Neural progenitor cell (in vitro differentiated cells): ENCODE measurements around the gene TLR4. TPM values are rescaled to one million over a fixed set of nuclear protein-coding genes. Genes with fewer than 3 reads are reported as not detected.

Experiments
- DNase-seq: peaks from one replicate; pipeline ENCODE4 v3.0.0-alpha.2; 2016; ENCODE audit warnings: low spot score
- H2AFZ ChIP-seq: fragments of 200-600 bp; sonication (generic); replicated peaks from 2 replicates; pipeline ENCODE4 v1.6.1; 2016; ENCODE audit warnings: antibody characterized with exemption
- H3F3A ChIP-seq: fragments of 200-600 bp; sonication (generic); 2 replicates; pipeline ENCODE4 v1.6.1; 2016; ENCODE audit warnings: antibody characterized with exemption, low read depth
- H3K27ac ChIP-seq: fragments of 200-600 bp; sonication (generic); 2 replicates; pipeline ENCODE4 v1.5.1; 2016; ENCODE audit warnings: mild to moderate bottlenecking
- H3K27me3 ChIP-seq: fragments of 200-600 bp; sonication (generic); 2 replicates; pipeline ENCODE4 v1.6.1; 2016; ENCODE audit warnings: mild to moderate bottlenecking, moderate library complexity
- H3K36me3 ChIP-seq: fragments of 200-600 bp; sonication (generic); 2 replicates; pipeline ENCODE4 v1.5.1; 2016
- H3K4me1 ChIP-seq: fragments of 200-600 bp; sonication (generic); 2 replicates; pipeline ENCODE4 v1.6.1; 2016; ENCODE audit warnings: mixed run types
- H3K4me2 ChIP-seq: fragments of 200-600 bp; sonication (generic); 2 replicates; pipeline ENCODE4 v1.6.1; 2016
- H3K4me3 ChIP-seq: fragments of 200-600 bp; sonication (generic); 2 replicates; pipeline ENCODE4 v1.5.1; 2016
- H3K79me2 ChIP-seq: fragments of 200-600 bp; sonication (generic); 2 replicates; pipeline ENCODE4 v1.6.1; 2016; ENCODE audit warnings: low read depth
- H3K9ac ChIP-seq: fragments of 200-600 bp; sonication (generic); 2 replicates; pipeline ENCODE4 v1.6.1; 2016
- H3K9me3 ChIP-seq: fragments of 200-600 bp; sonication (generic); 2 replicates; pipeline ENCODE4 v1.5.1; 2016; ENCODE audit warnings: low read depth
- H4K20me1 ChIP-seq: fragments of 200-600 bp; sonication (generic); 2 replicates; pipeline ENCODE4 v1.6.1; 2016; ENCODE audit warnings: low read depth
- H3K27ac Mint-ChIP-seq: 3 replicates; pipeline ENCODE4 v1.8.0; 2021; ENCODE audit warnings: mixed read lengths
- H3K27me3 Mint-ChIP-seq: 2 replicates; pipeline ENCODE4 v1.8.0; 2022; ENCODE audit warnings: low read depth, mild to moderate bottlenecking, inconsistent platforms, moderate library complexity, mixed read lengths; ENCODE audit not compliant: insufficient read depth
- H3K36me3 Mint-ChIP-seq: 3 replicates; pipeline ENCODE4 v1.8.0; 2021; ENCODE audit warnings: mixed read lengths
- H3K4me1 Mint-ChIP-seq: 3 replicates; pipeline ENCODE4 v1.8.0; 2021; ENCODE audit warnings: mixed read lengths
- H3K4me3 Mint-ChIP-seq: 3 replicates; pipeline ENCODE4 v1.8.0; 2021; ENCODE audit warnings: mild to moderate bottlenecking, moderate library complexity, mixed read lengths
- H3K9me3 Mint-ChIP-seq: 3 replicates; pipeline ENCODE4 v1.8.0; 2020; ENCODE audit warnings: mixed read lengths
- EZH2 ChIP-seq: fragments of 200-600 bp; sonication (generic); IDR thresholded peaks from 2 replicates; pipeline ENCODE4 v1.6.1; 2017; ENCODE audit warnings: antibody characterized with exemption, mild to moderate bottlenecking, moderate library complexity
- EZH2phosphoT487 ChIP-seq: fragments of 200-600 bp; sonication (generic); IDR thresholded peaks from 2 replicates; pipeline ENCODE4 v1.6.1; 2017; ENCODE audit warnings: antibody characterized with exemption
- total RNA-seq: library from RNA; depleted of rRNA; stranded (reverse); fragments of >200 nt; gene quantifications from 2 replicates; pipeline ENCODE4 v1.2.3, GENCODE V29; 2015; ENCODE audit warnings: low replicate concordance
- TF ChIP-seq, protein P1 (sequence below): fragments of 200-600 bp; sonication (generic); IDR thresholded peaks from 2 replicates; pipeline ENCODE4 v1.5.1; 2017; ENCODE audit warnings: antibody characterized with exemption, mild to moderate bottlenecking

Gene TLR4
- total RNA-seq, 1 donor from 2014 or later = 0.24 TPM

DNA sequence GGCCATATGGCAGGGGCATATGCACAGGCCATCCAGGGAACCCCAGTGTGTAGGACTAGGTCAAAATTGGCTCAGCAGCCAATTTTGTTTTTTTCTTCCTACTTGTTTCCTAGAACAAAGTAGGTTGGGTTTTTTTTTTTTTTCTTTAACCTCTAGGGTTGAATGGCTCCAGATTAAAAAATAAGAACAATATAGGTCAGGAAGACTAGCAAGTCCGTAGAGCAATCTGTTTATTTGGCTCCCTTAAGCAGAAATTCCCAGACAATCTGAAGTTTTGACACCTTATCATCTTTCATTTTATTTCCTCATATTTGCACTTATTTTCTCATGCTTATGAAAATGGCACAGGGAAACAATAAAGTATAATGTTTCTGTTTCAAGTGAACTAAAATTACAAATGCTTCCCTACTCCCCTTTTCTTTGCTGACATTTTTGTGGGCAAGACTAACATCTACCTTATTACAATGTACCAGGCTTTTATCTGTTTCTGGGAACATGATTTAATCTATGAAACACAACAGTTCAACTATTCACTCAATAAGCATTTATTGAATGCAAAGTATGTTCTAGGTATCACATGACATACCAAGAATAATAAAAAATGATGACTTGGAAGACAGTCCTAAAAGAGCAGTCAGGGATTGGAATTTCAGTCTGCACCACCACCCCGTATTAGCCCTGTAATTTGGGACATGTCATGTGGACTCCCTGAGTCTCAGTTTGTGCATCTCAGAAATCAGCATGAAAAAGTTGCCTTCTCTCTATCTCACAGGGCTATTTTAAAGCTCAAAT lies 30.5 kb downstream of the TLR4 start:
- Mint-ChIP-seq H3K4me1 (peaks cover 13% of the 10 kb centered on the region), H3K4me3 (no peak overlapping the region), H3K36me3 (no peaks in the 10 kb centered on the region), H3K27ac (no peak overlapping the region), H3K27me3 (no peaks in the 10 kb centered on the region), H3K9me3 (no peaks in the 10 kb centered on the region)
- Histone ChIP-seq H3K9ac (no peak overlapping the region), H2AFZ (no peak overlapping the region), H3K9me3 (no peaks in the 10 kb centered on the region), H3K36me3 (no peaks in the 10 kb centered on the region), H3K4me2 (no peak overlapping the region), H3K4me1 (peaks cover 31% of the 10 kb centered on the region), H3F3A (peaks cover 6% of the 10 kb centered on the region), H4K20me1 (no peaks in the 10 kb centered on the region), H3K79me2 (no peaks in the 10 kb centered on the region), H3K27ac (no peak overlapping the region), H3K4me3 (no peak overlapping the region), H3K27me3 (no peaks in the 10 kb centered on the region)
- TF ChIP-seq, protein P1, sequence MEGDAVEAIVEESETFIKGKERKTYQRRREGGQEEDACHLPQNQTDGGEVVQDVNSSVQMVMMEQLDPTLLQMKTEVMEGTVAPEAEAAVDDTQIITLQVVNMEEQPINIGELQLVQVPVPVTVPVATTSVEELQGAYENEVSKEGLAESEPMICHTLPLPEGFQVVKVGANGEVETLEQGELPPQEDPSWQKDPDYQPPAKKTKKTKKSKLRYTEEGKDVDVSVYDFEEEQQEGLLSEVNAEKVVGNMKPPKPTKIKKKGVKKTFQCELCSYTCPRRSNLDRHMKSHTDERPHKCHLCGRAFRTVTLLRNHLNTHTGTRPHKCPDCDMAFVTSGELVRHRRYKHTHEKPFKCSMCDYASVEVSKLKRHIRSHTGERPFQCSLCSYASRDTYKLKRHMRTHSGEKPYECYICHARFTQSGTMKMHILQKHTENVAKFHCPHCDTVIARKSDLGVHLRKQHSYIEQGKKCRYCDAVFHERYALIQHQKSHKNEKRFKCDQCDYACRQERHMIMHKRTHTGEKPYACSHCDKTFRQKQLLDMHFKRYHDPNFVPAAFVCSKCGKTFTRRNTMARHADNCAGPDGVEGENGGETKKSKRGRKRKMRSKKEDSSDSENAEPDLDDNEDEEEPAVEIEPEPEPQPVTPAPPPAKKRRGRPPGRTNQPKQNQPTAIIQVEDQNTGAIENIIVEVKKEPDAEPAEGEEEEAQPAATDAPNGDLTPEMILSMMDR = no peak
- TF ChIP-seq EZH2 (no peak), EZH2phosphoT487 (no peak)
- DNase-seq = no peak

DNA sequence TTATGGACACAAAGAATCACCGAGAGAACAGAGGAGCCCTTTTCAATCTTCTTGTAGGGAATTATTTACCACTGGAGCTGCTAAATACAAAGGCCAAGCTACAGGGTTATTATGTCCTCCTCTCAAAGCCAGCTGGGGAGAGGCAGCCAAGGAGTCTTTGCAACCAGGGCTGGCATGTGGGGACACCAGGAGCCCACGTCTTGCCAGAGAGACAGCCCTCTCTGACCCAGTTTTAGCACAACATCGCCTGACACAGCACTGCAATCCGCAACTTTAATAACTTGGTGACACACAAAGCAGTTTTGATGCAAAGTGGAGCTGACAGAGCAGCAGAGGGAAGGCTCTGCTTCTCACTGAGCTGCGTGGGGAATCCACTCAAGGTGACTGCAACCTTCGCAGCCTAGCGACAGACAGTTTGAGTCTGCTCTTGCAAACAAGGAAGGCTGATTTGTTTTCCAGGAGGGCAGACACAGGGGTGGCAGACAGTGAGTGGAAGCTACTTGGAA lies 33.6 kb downstream of the TLR4 start:
- Mint-ChIP-seq H3K27ac (peak overlapping the region; percentile 91), H3K4me3 (no peak overlapping the region), H3K36me3 (no peaks in the 10 kb centered on the region), H3K27me3 (no peaks in the 10 kb centered on the region), H3K4me1 (peaks cover 18% of the 10 kb centered on the region), H3K9me3 (no peaks in the 10 kb centered on the region)
- Histone ChIP-seq H2AFZ (peak overlapping the region; percentile 15), H3K9ac (no peak overlapping the region), H3K27ac (peak overlapping the region; percentile 55), H3K4me2 (peak overlapping the region; percentile 51), H3K36me3 (no peaks in the 10 kb centered on the region), H3K4me1 (peaks cover 31% of the 10 kb centered on the region), H3K27me3 (no peaks in the 10 kb centered on the region), H3K79me2 (no peaks in the 10 kb centered on the region), H3F3A (peaks cover 6% of the 10 kb centered on the region), H3K9me3 (no peaks in the 10 kb centered on the region), H4K20me1 (no peaks in the 10 kb centered on the region), H3K4me3 (peak overlapping the region; percentile 6)
- DNase-seq = peak; percentile 53
- TF ChIP-seq EZH2phosphoT487 = no peak
- TF ChIP-seq, protein P1 = no peak
- no peak for TF ChIP-seq EZH2

DNA sequence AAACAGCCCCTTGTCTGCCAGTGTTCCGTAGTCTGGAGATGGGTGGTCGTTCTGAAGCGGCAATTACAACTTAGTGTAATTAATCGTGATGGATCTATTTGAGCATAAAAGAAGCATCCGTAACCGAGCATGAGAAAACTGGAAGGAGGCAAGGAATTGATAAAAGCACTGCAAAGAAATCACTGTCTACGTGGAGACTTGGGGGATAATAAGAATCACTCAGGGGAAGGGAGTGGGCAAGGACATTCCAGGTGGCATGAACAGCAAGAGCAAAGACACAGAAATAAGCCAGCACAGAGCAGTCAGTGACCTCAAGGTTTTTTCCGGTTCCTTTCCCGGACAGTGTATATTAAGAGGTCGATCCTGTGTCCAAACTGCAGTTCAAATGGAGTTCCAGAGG lies 35.0 kb downstream of the TLR4 start:
- H3K4me1 Mint-ChIP-seq = peaks cover 18% of the 10 kb centered on the region
- Histone ChIP-seq H3K4me2 (no peak overlapping the region), H3F3A (peaks cover 6% of the 10 kb centered on the region), H3K79me2 (no peaks in the 10 kb centered on the region), H3K27me3 (no peaks in the 10 kb centered on the region), H3K4me3 (no peak overlapping the region), H3K9ac (no peak overlapping the region), H3K36me3 (no peaks in the 10 kb centered on the region), H2AFZ (no peak overlapping the region), H3K9me3 (no peaks in the 10 kb centered on the region), H4K20me1 (no peaks in the 10 kb centered on the region), H3K4me1 (peaks cover 31% of the 10 kb centered on the region), H3K27ac (no peak overlapping the region)
- H3K27me3 Mint-ChIP-seq = no peaks in the 10 kb centered on the region
- H3K4me3 Mint-ChIP-seq = no peak overlapping the region
- no peaks in the 10 kb centered on the region for H3K9me3 Mint-ChIP-seq
- TF ChIP-seq EZH2 = no peak
- TF ChIP-seq EZH2phosphoT487 = no peak
- TF ChIP-seq, protein P1 = no peak
- H3K36me3 Mint-ChIP-seq = no peaks in the 10 kb centered on the region
- no peak for DNase-seq
- no peak overlapping the region for H3K27ac Mint-ChIP-seq
